GM10248 (cell line): ENCODE data around the gene SDC1.

Source experiments
- CTCF ChIA-PET: fragments of 300-600 bp; sonication (Branson Sonifier 250); formaldehyde crosslinking; extraction: SDS; loops from one replicate; lab custom pipeline; 2021; ENCODE audit warnings: antibody characterized with exemption; lab: Yijun Ruan, JAX
- POLR2A ChIA-PET: fragments of 350-650 bp; sonication (Branson Sonifier 250); formaldehyde crosslinking; extraction: SDS; loops from one replicate; lab custom pipeline; 2020; ENCODE audit warnings: antibody characterized with exemption; lab: Yijun Ruan, JAX
- DNase-seq: peaks from one replicate; pipeline ENCODE4 v3.0.0; 2012; ENCODE audit errors: extremely low spot score
- TF ChIP-seq, protein P1 (sequence below): IDR thresholded peaks from 2 replicates; pipeline ENCODE4 v1.5.1; 2012; ENCODE audit warnings: mild to moderate bottlenecking, low read depth; ENCODE audit errors: extremely low read depth, missing control alignments, control extremely low read depth

Gene SDC1

GRCh38 chr2:20219763-20220380, 5.1 kb downstream of the SDC1 start:
- CTCF ChIA-PET: interaction anchor here (1.3 to 8.7 kb wide), 4 partner anchors 9 to 81 kb away, joined by 3 to 128 read pairs (median 14); no protein-coding TSS in a partner anchor
- POLR2A ChIA-PET: no interaction called here
- no peak for DNase-seq
- TF ChIP-seq, protein P1, sequence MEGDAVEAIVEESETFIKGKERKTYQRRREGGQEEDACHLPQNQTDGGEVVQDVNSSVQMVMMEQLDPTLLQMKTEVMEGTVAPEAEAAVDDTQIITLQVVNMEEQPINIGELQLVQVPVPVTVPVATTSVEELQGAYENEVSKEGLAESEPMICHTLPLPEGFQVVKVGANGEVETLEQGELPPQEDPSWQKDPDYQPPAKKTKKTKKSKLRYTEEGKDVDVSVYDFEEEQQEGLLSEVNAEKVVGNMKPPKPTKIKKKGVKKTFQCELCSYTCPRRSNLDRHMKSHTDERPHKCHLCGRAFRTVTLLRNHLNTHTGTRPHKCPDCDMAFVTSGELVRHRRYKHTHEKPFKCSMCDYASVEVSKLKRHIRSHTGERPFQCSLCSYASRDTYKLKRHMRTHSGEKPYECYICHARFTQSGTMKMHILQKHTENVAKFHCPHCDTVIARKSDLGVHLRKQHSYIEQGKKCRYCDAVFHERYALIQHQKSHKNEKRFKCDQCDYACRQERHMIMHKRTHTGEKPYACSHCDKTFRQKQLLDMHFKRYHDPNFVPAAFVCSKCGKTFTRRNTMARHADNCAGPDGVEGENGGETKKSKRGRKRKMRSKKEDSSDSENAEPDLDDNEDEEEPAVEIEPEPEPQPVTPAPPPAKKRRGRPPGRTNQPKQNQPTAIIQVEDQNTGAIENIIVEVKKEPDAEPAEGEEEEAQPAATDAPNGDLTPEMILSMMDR: no peak

DNA sequence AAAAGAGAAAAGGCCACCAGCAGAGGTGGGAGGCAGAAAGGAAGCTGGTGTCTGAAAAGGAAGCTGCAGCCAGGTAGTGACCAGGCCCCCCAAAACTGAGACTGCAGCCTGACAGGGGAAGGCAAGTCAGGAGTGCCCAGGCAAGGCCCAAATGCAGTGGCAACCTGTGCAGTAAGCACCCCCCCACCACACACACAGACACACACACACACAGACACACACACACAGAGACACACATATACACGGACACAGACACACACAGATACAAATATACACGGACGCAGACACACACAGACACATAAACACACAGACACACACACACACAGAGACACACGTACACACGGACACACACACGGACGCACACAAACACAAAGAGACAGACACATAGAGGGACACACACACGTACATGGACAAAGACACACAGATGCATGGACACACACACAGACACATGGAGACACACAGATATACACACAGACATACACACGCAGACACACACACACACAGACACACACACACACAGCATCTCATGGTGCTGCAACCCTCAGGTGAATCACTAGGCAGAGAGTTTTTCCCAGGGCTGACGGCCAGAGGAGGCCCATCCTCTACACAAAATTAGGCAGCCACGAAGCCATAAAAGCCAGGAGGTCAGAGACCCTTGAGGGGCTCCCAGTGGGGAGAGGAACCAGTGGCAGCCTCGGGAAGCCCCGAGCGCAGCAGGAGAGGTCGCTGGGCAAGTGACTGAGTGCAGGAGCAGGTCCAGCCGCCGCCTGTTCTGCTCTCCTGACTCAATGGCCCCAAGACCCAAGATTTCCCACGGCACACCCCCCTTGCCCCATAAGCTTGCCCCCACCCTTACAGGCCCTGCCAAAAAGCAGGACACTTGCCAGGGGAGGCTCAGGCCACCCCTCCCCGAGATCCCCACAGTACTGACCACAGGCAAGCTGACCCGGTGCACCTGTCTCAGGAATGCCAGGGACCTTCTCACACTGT, 6.3 kb downstream of the SDC1 start:
- ChIA-PET CTCF (interaction anchor here (1.3 to 8.7 kb wide), 3 partner anchors 8 to 80 kb away, joined by 3 to 128 read pairs (median 21); no protein-coding TSS in a partner anchor), POLR2A (no interaction called here)
- DNase-seq: no peak
- TF ChIP-seq, protein P1: no peak

- TF ChIP-seq, protein P1: no peak
- ChIA-PET POLR2A (no interaction called here), CTCF (interaction anchor here (1.1 to 1.6 kb wide), 3 partner anchors 8 to 80 kb away, joined by 3 to 14 read pairs (median 3); partner anchors contain the start of gene SDC1)
- DNase-seq: no peak
Observed at GRCh38 chr2:20217041-20217970, 7.6 kb downstream of the SDC1 start.

- no peak for DNase-seq
- ChIA-PET POLR2A (no interaction called here), CTCF (interaction anchor here (1.3 to 1.6 kb wide), 2 partner anchors 9 to 79 kb away, joined by 3 to 14 read pairs; partner anchors contain the start of gene SDC1)
- TF ChIP-seq, protein P1: no peak
Observed at GRCh38 chr2:20216130-20217025, 8.6 kb downstream of the SDC1 start.

- ChIA-PET CTCF (interaction anchor here (0.7 to 5.4 kb wide), 7 partner anchors 10 to 79 kb away, joined by 3 to 33 read pairs (median 4); partner anchors contain the start of gene SDC1), POLR2A (no interaction called here)
- TF ChIP-seq, protein P1: no peak
- no peak for DNase-seq
Observed at GRCh38 chr2:20215183-20216040, 9.5 kb downstream of the SDC1 start.
